ENCODE results near the gene CALHM3. TPM values are rescaled to one million over a fixed set of nuclear protein-coding genes. Genes with fewer than 3 reads are reported as not detected.

Gene CALHM3
- total RNA-seq, 1 donor from 2014 or later: not detected

- no peak overlapping the region for H3K4me3 ChIP-seq (ENCODE audit: low read depth, low read length)
- DNase-seq (ENCODE audit: low read depth): no peak
- TF ChIP-seq, protein P1, sequence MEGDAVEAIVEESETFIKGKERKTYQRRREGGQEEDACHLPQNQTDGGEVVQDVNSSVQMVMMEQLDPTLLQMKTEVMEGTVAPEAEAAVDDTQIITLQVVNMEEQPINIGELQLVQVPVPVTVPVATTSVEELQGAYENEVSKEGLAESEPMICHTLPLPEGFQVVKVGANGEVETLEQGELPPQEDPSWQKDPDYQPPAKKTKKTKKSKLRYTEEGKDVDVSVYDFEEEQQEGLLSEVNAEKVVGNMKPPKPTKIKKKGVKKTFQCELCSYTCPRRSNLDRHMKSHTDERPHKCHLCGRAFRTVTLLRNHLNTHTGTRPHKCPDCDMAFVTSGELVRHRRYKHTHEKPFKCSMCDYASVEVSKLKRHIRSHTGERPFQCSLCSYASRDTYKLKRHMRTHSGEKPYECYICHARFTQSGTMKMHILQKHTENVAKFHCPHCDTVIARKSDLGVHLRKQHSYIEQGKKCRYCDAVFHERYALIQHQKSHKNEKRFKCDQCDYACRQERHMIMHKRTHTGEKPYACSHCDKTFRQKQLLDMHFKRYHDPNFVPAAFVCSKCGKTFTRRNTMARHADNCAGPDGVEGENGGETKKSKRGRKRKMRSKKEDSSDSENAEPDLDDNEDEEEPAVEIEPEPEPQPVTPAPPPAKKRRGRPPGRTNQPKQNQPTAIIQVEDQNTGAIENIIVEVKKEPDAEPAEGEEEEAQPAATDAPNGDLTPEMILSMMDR (IDR thresholded peaks at IDR 0.05; ENCODE audit: insufficient read depth, low read length, poor library complexity, severe bottlenecking): no peak
- H3K36me3 ChIP-seq (ENCODE audit: control insufficient read depth, insufficient read depth, low read length): peaks cover 3% of the 10 kb centered on the region
- no peaks in the 10 kb centered on the region for H3K27me3 ChIP-seq (ENCODE audit: control insufficient read depth, insufficient read depth, low read length)
These were observed 31.9 kb downstream of the CALHM3 start for GRCh38 chr10:103447187-103447586.

- H3K27me3 ChIP-seq (ENCODE audit: control insufficient read depth, insufficient read depth, low read length): no peaks in the 10 kb centered on the region
- H3K36me3 ChIP-seq (ENCODE audit: control insufficient read depth, insufficient read depth, low read length): peaks cover 3% of the 10 kb centered on the region
- DNase-seq (ENCODE audit: low read depth): no peak
- H3K4me3 ChIP-seq (ENCODE audit: low read depth, low read length): no peak overlapping the region
- TF ChIP-seq, protein P1 (IDR thresholded peaks at IDR 0.05; ENCODE audit: insufficient read depth, low read length, poor library complexity, severe bottlenecking): no peak
These were observed 33.1 kb downstream of the CALHM3 start for GRCh38 chr10:103445767-103446567.

DNA sequence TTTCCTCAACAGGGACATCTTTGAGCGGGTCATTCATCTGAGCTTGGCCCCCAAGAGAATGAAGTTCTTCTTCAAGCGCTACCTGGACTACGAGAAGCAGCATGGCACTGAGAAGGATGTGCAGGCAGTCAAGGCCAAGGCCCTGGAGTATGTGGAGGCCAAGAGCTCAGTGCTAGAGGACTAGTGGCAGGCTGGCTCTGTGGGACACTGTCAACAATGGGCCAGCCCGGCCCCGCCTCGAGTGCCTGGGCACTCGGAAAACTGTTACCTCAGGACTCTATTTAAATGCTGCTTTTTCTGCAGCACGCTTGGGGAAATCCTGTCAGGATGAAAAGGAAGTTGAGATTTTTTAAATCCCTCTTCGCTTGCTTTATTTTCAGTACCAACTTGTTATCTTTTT lies 33.7 kb downstream of the CALHM3 start:
- no peak overlapping the region for H3K4me3 ChIP-seq (ENCODE audit: low read depth, low read length)
- no peaks in the 10 kb centered on the region for H3K27me3 ChIP-seq (ENCODE audit: control insufficient read depth, insufficient read depth, low read length)
- TF ChIP-seq, protein P1 (IDR thresholded peaks at IDR 0.05; ENCODE audit: insufficient read depth, low read length, poor library complexity, severe bottlenecking): no peak
- DNase-seq (ENCODE audit: low read depth): no peak
- peaks cover 3% of the 10 kb centered on the region for H3K36me3 ChIP-seq (ENCODE audit: control insufficient read depth, insufficient read depth, low read length)

DNA sequence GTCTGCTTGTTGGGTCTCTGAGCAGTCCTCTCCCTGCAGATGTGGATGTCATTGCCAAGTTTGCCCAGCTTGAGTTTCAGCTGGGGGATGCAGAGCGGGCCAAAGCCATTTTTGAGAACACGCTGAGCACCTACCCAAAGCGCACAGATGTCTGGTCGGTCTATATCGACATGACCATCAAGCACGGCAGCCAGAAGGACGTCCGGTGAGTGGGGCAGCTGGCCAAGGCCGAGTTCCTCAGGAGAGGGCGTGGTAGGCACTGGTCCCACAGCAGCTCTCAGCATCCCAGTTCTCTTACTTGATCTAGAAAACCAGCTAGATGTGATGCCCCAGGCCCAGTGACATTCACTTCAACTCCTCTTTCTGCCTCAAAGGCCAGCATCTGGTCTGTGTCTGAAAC lies 34.6 kb downstream of the CALHM3 start:
- DNase-seq (ENCODE audit: low read depth): no peak
- Histone ChIP-seq H3K27me3 (ENCODE audit: control insufficient read depth, insufficient read depth, low read length) (no peaks in the 10 kb centered on the region), H3K36me3 (ENCODE audit: control insufficient read depth, insufficient read depth, low read length) (peaks cover 3% of the 10 kb centered on the region), H3K4me3 (ENCODE audit: low read depth, low read length) (no peak overlapping the region)
- TF ChIP-seq, protein P1 (IDR thresholded peaks at IDR 0.05; ENCODE audit: insufficient read depth, low read length, poor library complexity, severe bottlenecking): no peak

DNA sequence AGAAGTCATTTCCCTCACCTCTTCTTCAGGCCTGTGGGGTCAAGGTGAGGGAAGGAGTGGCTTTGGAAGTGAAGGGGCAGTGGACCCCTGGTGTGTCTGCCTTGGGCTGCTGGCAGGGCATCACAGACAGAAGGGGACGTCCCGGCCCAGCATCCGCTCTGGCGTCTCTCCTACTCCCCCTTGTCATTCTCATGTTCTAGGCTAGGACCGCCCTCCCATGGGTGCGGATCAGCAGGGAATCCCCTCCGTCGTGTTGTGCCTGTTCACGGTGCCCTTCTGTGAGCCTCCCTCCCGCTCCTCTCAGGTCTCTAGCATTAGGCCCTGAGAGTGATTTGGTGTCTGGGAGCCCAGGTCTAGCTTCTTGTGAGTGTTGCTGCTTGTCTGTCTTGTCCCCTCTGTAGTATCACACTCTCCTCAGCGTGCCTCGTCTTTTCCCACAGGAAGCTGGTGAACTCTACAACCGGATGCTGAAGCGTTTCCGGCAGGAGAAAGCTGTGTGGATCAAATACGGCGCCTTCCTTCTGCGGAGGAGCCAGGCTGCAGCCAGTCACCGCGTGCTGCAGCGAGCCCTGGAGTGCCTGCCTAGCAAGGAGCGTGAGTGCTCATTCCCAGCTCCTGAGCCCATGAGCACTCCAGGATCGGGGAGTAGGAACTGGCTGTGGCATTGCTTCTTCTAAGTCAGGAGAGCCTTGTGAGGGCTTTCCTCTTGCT lies 35.4 kb downstream of the CALHM3 start:
- H3K36me3 ChIP-seq (ENCODE audit: control insufficient read depth, insufficient read depth, low read length): peaks cover 2% of the 10 kb centered on the region
- no peak for DNase-seq (ENCODE audit: low read depth)
- H3K27me3 ChIP-seq (ENCODE audit: control insufficient read depth, insufficient read depth, low read length): no peaks in the 10 kb centered on the region
- TF ChIP-seq, protein P1 (IDR thresholded peaks at IDR 0.05; ENCODE audit: insufficient read depth, low read length, poor library complexity, severe bottlenecking): no peak
- no peak overlapping the region for H3K4me3 ChIP-seq (ENCODE audit: low read depth, low read length)

All from kidney epithelial cell (primary cell).